Small intestine (tissue), 7 donors: Measurements from ENCODE around the gene EXOC4. TPM values are rescaled to one million over a fixed set of nuclear protein-coding genes. Genes with fewer than 3 reads are reported as not detected.

Experiments
- DNase-seq, 2 donors: peaks; one replicate each; pipeline versions ENCODE4 v3.0.0 to v3.0.0-alpha.2; 2013
- FAIRE-seq: peaks from 2 replicates; lab custom pipeline; 2012; peaks lifted over from hg19 to GRCh38; lab: Jason Lieb, UNC
- H3K27ac ChIP-seq, 3 donors: one replicate each; pipeline ENCODE4 v1.5.1; 2013; ENCODE audit warnings: low read length in 2 of 3, mild to moderate bottlenecking in 2 of 3, control low read depth in 1 of 3, inconsistent platforms in 1 of 3, low read depth in 1 of 3, moderate library complexity in 1 of 3
- H3K27me3 ChIP-seq, 3 donors: one replicate each; pipeline ENCODE4 v1.6.1; 2013; ENCODE audit warnings: low read length in 3 of 3, inconsistent platforms in 1 of 3; ENCODE audit not compliant: control insufficient read depth in 3 of 3, insufficient read depth in 3 of 3
- H3K36me3 ChIP-seq, 3 donors: one replicate each; pipeline ENCODE4 v1.6.1; 2013; ENCODE audit warnings: low read length in 3 of 3, inconsistent platforms in 1 of 3, low read depth in 1 of 3, mild to moderate bottlenecking in 1 of 3, moderate library complexity in 1 of 3; ENCODE audit not compliant: control insufficient read depth in 3 of 3, insufficient read depth in 2 of 3
- H3K4me1 ChIP-seq, 3 donors: one replicate each; pipeline ENCODE4 v1.6.1; 2013; ENCODE audit warnings: low read length in 2 of 3, inconsistent platforms in 1 of 3, low read depth in 1 of 3, mild to moderate bottlenecking in 1 of 3, moderate library complexity in 1 of 3; ENCODE audit not compliant: control insufficient read depth in 3 of 3, insufficient read depth in 2 of 3
- H3K4me3 ChIP-seq, 3 donors: one replicate each; pipeline ENCODE4 v1.5.1; 2013; ENCODE audit warnings: low read length in 3 of 3, control low read depth in 1 of 3, inconsistent platforms in 1 of 3, low read depth in 1 of 3, mild to moderate bottlenecking in 1 of 3, moderate library complexity in 1 of 3
- H3K9me3 ChIP-seq, 2 donors: one replicate each; pipeline ENCODE4 v1.6.1; 2013; ENCODE audit warnings: low read depth in 1 of 2, low read length in 1 of 2; ENCODE audit not compliant: control insufficient read depth in 2 of 2, insufficient read depth in 1 of 2
- WGBS, 3 donors: extraction: QIAGEN DNeasy Blood & Tissue Kit; methylation state at CpG; one replicate each; pipeline ENCODE4 v1.1.7; 2013; 5-methylcytosine and 5-hydroxymethylcytosine counted together
- polyA plus RNA-seq, 4 donors: library from polyadenylated mRNA; stranded (reverse) in 3 of 4; unstranded in 1 of 4; fragments of 200-250 nt in 3 of 4; fragments of 120-200 nt in 1 of 4; gene quantifications; one replicate each; pipeline versions ENCODE4 v1.2.1 to v1.2.3, GENCODE V29; 2013
- donor health status: healthy with polysubstance abuse.
- donor health status: control.
- donor health status: control.
- donor health status: Bipolar disorder and iron deficiency.
- donor health status: healthy.

Gene EXOC4
- polyA plus RNA-seq, 4 donors, result 10.5 to 46.8 (median 18.8) TPM

- H3K4me1 ChIP-seq, result no peaks in the 10 kb centered on the region
- FAIRE-seq, result no peak
- no peak for DNase-seq
- no peaks in the 10 kb centered on the region for H3K27me3 ChIP-seq
- H3K4me3 ChIP-seq, result no peak overlapping the region
- WGBS, 3 donors, result 70 to 79% (median 76%) methylated on average over 3 of the region's 3 CpGs
- H3K9me3 ChIP-seq, result no peaks in the 10 kb centered on the region
- H3K36me3 ChIP-seq, result no peaks in the 10 kb centered on the region
- no peak overlapping the region for H3K27ac ChIP-seq
Measured at GRCh38 chr7:133543657-133544056, 290.8 kb downstream of the EXOC4 start.

GRCh38 chr7:133545618-133546017, 292.7 kb downstream of the EXOC4 start:
- H3K4me1 ChIP-seq, result no peaks in the 10 kb centered on the region
- no peak for DNase-seq
- FAIRE-seq, result no peak
- no peak overlapping the region for H3K27ac ChIP-seq
- WGBS, 3 donors, result 87 to 96% (median 95%) methylated on average over 1 of the region's 1 CpG
- H3K4me3 ChIP-seq, result no peak overlapping the region
- no peaks in the 10 kb centered on the region for H3K36me3 ChIP-seq
- no peaks in the 10 kb centered on the region for H3K9me3 ChIP-seq
- no peaks in the 10 kb centered on the region for H3K27me3 ChIP-seq

GRCh38 chr7:133547981-133548380, 295.1 kb downstream of the EXOC4 start:
- 79 to 93% (median 91%) methylated on average over 4 of the region's 4 CpGs for WGBS, 3 donors
- DNase-seq (no peak), FAIRE-seq (no peak)
- Histone ChIP-seq H3K4me3 (no peak overlapping the region), H3K36me3 (no peaks in the 10 kb centered on the region), H3K27ac (no peak overlapping the region), H3K27me3 (no peaks in the 10 kb centered on the region), H3K9me3 (no peaks in the 10 kb centered on the region), H3K4me1 (no peaks in the 10 kb centered on the region)

- Histone ChIP-seq H3K27me3 (no peaks in the 10 kb centered on the region), H3K9me3 (no peaks in the 10 kb centered on the region)
- FAIRE-seq, result no peak
Measured at GRCh38 chr7:133549633-133550032, 296.8 kb downstream of the EXOC4 start.

GRCh38 chr7:133550145-133550544, 297.3 kb downstream of the EXOC4 start:
- no peak overlapping the region for H3K4me3 ChIP-seq
- H3K9me3 ChIP-seq, result no peaks in the 10 kb centered on the region
- no peaks in the 10 kb centered on the region for H3K36me3 ChIP-seq
- H3K4me1 ChIP-seq, result no peaks in the 10 kb centered on the region
- FAIRE-seq (no peak), DNase-seq (no peak)
- 90 to 93% (median 91%) methylated on average over 3 of the region's 3 CpGs for WGBS, 3 donors
- no peak overlapping the region for H3K27ac ChIP-seq
- no peaks in the 10 kb centered on the region for H3K27me3 ChIP-seq

More at GRCh38 chr7:133549633-133550032, 296.8 kb downstream of the EXOC4 start:
- no peaks in the 10 kb centered on the region for H3K4me1 ChIP-seq
- DNase-seq, result no peak
- H3K36me3 ChIP-seq, result no peaks in the 10 kb centered on the region
- H3K4me3 ChIP-seq, result no peak overlapping the region
- WGBS, 3 donors, result 65 to 82% (median 76%) methylated on average over 1 of the region's 1 CpG
- no peak overlapping the region for H3K27ac ChIP-seq

- WGBS, 3 donors, result 95 to 98% (median 96%) methylated on average over 4 of the region's 4 CpGs
- Histone ChIP-seq H3K4me1 (no peaks in the 10 kb centered on the region), H3K4me3 (no peak overlapping the region), H3K9me3 (no peaks in the 10 kb centered on the region), H3K27me3 (no peaks in the 10 kb centered on the region), H3K36me3 (no peaks in the 10 kb centered on the region), H3K27ac (no peak overlapping the region)
- DNase-seq, result no peak
- FAIRE-seq, result no peak
Measured at GRCh38 chr7:133550811-133551210, 297.9 kb downstream of the EXOC4 start.

- H3K9me3 ChIP-seq, result no peaks in the 10 kb centered on the region
Measured at GRCh38 chr7:133551466-133551865, 298.6 kb downstream of the EXOC4 start.

GRCh38 chr7:133552079-133552478, 299.2 kb downstream of the EXOC4 start:
- Histone ChIP-seq H3K27ac (no peak overlapping the region), H3K27me3 (no peaks in the 10 kb centered on the region), H3K9me3 (no peaks in the 10 kb centered on the region), H3K4me1 (no peaks in the 10 kb centered on the region), H3K4me3 (no peak overlapping the region), H3K36me3 (no peaks in the 10 kb centered on the region)
- WGBS, 3 donors, result 99 to 100% (median 100%) methylated on average over 1 of the region's 1 CpG
- FAIRE-seq, result no peak
- DNase-seq, result no peak

More at GRCh38 chr7:133551466-133551865, 298.6 kb downstream of the EXOC4 start:
- FAIRE-seq, result no peak
- Histone ChIP-seq H3K27ac (no peak overlapping the region), H3K4me3 (no peak overlapping the region), H3K36me3 (no peaks in the 10 kb centered on the region), H3K4me1 (no peaks in the 10 kb centered on the region), H3K27me3 (no peaks in the 10 kb centered on the region)
- WGBS, 3 donors, result 93 to 97% (median 95%) methylated on average over 4 of the region's 4 CpGs
- no peak for DNase-seq

GRCh38 chr7:133554330-133554729, 301.5 kb downstream of the EXOC4 start:
- H3K4me3 ChIP-seq, result no peak overlapping the region
- no peak overlapping the region for H3K27ac ChIP-seq
- no peaks in the 10 kb centered on the region for H3K4me1 ChIP-seq
- no peak for FAIRE-seq
- no peaks in the 10 kb centered on the region for H3K27me3 ChIP-seq
- no peaks in the 10 kb centered on the region for H3K9me3 ChIP-seq
- WGBS, 3 donors, result 93 to 98% (median 96%) methylated on average over 2 of the region's 2 CpGs
- no peak for DNase-seq
- peaks cover 0 to 2% (median 0%) of the 10 kb centered on the region in 3 donors for H3K36me3 ChIP-seq
